LHCN-M2 (cell line): ENCODE measurements around the gene GLRX5. TPM values are rescaled to one million over a fixed set of nuclear protein-coding genes. Genes with fewer than 3 reads are reported as not detected.
A peak's percentile ranks its signal among the peaks of the same experiment; 100 is the strongest.

Experiments
- DNase-seq: peaks from one replicate; pipeline ENCODE4 v3.0.0-alpha.2; 2012; ENCODE audit warnings: low read depth
- total RNA-seq: library from RNA; depleted of rRNA; stranded (reverse); fragments of >200 nt; gene quantifications from 2 replicates; pipeline ENCODE4 v1.2.3, GENCODE V29; 2014

GLRX5 gene
- total RNA-seq, 1 experiment from 2014 or later, result 46.9 TPM

GRCh38 chr14:95515596-95516552, 19.0 kb upstream of the GLRX5 start:
- peak; percentile 62 for DNase-seq

- DNase-seq, result no peak
Measured at GRCh38 chr14:95516554-95517181, 18.2 kb upstream of the GLRX5 start, which contains the start of gene SYNE3. Gene SYNE3 (minus strand): TSS chr14:95516650. CDS start chr14:95475821, 40,829 bp downstream.

- DNase-seq, result no peak
Measured at GRCh38 chr14:95518045-95518751, 16.7 kb upstream of the GLRX5 start.

- DNase-seq, result peak; percentile 83
Measured at GRCh38 chr14:95519699-95520098, 15.2 kb upstream of the GLRX5 start.

- DNase-seq, result no peak
Measured at GRCh38 chr14:95520346-95520745, 14.5 kb upstream of the GLRX5 start.

- no peak for DNase-seq
Measured at GRCh38 chr14:95521001-95521400, 13.8 kb upstream of the GLRX5 start.

- DNase-seq, result no peak
Measured at GRCh38 chr14:95522116-95522515, 12.7 kb upstream of the GLRX5 start.

- no peak for DNase-seq
Measured at GRCh38 chr14:95522556-95522955, 12.3 kb upstream of the GLRX5 start.

GRCh38 chr14:95523051-95523814, 11.6 kb upstream of the GLRX5 start:
- no peak for DNase-seq

- DNase-seq, result peak; percentile 16
Measured at GRCh38 chr14:95523815-95524448, 10.9 kb upstream of the GLRX5 start.

- no peak for DNase-seq
Measured at GRCh38 chr14:95524706-95525512, 9.9 kb upstream of the GLRX5 start.

- DNase-seq, result no peak
Measured at GRCh38 chr14:95525999-95526398, 8.9 kb upstream of the GLRX5 start.

- DNase-seq, result no peak
Measured at GRCh38 chr14:95526483-95527386, 8.1 kb upstream of the GLRX5 start.

- peak; percentile 76 for DNase-seq
Measured at GRCh38 chr14:95527387-95528002, 7.4 kb upstream of the GLRX5 start.

GRCh38 chr14:95529216-95529615, 5.6 kb upstream of the GLRX5 start:
- no peak for DNase-seq

- DNase-seq, result no peak
Measured at GRCh38 chr14:95530473-95531276, 4.2 kb upstream of the GLRX5 start.

- peak; percentile 80 for DNase-seq
Measured at GRCh38 chr14:95531473-95531872, 3.4 kb upstream of the GLRX5 start.

GRCh38 chr14:95531969-95532368, 2.9 kb upstream of the GLRX5 start:
- no peak for DNase-seq
